HL-60 (cell line): ENCODE data around the gene SDCCAG8.

Source experiments
- GABPA ChIP-seq: IDR thresholded peaks from 2 replicates; pipeline ENCODE4 v1.6.1; 2012; ENCODE audit warnings: low read depth
- POLR2AphosphoS5 ChIP-seq: IDR thresholded peaks from 2 replicates; pipeline ENCODE4 v1.6.1; 2012; ENCODE audit warnings: low read depth
- TF ChIP-seq, protein P1 (sequence below): IDR thresholded peaks from one replicate; pipeline ENCODE4 v1.5.1; 2011; ENCODE audit warnings: low read length, control low read depth, inconsistent platforms; ENCODE audit not compliant: insufficient read depth
- TF ChIP-seq, protein P2 (sequence below): IDR thresholded peaks from 2 replicates; pipeline ENCODE4 v1.6.1; 2012; ENCODE audit warnings: low read depth; ENCODE audit not compliant: insufficient replicate concordance

DNA sequence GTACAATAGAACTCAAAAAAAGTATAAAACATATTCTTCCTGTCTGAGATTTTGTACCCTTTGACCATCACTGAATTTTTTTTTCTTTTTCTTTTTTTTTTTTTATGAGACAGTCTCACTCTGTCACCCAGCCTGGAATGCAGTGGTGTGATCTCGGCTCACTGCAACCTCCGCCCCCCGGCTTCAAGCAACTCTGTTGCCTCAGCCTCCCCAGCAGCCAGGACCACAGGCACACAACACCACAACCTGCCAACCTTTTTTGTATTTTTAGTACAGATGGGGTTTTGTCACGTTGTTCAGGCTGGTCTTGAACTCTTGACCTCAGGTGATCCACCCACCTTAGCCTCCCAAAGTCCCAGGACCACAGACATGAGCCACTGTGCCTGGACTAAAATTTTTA, 10.4 kb downstream of the SDCCAG8 start:
- no peak for TF ChIP-seq GABPA
- TF ChIP-seq, protein P1, sequence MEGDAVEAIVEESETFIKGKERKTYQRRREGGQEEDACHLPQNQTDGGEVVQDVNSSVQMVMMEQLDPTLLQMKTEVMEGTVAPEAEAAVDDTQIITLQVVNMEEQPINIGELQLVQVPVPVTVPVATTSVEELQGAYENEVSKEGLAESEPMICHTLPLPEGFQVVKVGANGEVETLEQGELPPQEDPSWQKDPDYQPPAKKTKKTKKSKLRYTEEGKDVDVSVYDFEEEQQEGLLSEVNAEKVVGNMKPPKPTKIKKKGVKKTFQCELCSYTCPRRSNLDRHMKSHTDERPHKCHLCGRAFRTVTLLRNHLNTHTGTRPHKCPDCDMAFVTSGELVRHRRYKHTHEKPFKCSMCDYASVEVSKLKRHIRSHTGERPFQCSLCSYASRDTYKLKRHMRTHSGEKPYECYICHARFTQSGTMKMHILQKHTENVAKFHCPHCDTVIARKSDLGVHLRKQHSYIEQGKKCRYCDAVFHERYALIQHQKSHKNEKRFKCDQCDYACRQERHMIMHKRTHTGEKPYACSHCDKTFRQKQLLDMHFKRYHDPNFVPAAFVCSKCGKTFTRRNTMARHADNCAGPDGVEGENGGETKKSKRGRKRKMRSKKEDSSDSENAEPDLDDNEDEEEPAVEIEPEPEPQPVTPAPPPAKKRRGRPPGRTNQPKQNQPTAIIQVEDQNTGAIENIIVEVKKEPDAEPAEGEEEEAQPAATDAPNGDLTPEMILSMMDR = no peak
- TF ChIP-seq POLR2AphosphoS5 = no peak
- TF ChIP-seq, protein P2, sequence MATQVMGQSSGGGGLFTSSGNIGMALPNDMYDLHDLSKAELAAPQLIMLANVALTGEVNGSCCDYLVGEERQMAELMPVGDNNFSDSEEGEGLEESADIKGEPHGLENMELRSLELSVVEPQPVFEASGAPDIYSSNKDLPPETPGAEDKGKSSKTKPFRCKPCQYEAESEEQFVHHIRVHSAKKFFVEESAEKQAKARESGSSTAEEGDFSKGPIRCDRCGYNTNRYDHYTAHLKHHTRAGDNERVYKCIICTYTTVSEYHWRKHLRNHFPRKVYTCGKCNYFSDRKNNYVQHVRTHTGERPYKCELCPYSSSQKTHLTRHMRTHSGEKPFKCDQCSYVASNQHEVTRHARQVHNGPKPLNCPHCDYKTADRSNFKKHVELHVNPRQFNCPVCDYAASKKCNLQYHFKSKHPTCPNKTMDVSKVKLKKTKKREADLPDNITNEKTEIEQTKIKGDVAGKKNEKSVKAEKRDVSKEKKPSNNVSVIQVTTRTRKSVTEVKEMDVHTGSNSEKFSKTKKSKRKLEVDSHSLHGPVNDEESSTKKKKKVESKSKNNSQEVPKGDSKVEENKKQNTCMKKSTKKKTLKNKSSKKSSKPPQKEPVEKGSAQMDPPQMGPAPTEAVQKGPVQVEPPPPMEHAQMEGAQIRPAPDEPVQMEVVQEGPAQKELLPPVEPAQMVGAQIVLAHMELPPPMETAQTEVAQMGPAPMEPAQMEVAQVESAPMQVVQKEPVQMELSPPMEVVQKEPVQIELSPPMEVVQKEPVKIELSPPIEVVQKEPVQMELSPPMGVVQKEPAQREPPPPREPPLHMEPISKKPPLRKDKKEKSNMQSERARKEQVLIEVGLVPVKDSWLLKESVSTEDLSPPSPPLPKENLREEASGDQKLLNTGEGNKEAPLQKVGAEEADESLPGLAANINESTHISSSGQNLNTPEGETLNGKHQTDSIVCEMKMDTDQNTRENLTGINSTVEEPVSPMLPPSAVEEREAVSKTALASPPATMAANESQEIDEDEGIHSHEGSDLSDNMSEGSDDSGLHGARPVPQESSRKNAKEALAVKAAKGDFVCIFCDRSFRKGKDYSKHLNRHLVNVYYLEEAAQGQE = no peak
